NCI-H526 (cell line): ENCODE measurements around the gene PHF23.
A peak's percentile ranks its signal among the peaks of the same experiment; 100 is the strongest.

ENCODE experiments used
- DNase-seq, 2 experiments: peaks; one replicate each; lab custom pipeline; 2025; lab: John Stamatoyannopoulos, UW

PHF23 gene

DNA sequence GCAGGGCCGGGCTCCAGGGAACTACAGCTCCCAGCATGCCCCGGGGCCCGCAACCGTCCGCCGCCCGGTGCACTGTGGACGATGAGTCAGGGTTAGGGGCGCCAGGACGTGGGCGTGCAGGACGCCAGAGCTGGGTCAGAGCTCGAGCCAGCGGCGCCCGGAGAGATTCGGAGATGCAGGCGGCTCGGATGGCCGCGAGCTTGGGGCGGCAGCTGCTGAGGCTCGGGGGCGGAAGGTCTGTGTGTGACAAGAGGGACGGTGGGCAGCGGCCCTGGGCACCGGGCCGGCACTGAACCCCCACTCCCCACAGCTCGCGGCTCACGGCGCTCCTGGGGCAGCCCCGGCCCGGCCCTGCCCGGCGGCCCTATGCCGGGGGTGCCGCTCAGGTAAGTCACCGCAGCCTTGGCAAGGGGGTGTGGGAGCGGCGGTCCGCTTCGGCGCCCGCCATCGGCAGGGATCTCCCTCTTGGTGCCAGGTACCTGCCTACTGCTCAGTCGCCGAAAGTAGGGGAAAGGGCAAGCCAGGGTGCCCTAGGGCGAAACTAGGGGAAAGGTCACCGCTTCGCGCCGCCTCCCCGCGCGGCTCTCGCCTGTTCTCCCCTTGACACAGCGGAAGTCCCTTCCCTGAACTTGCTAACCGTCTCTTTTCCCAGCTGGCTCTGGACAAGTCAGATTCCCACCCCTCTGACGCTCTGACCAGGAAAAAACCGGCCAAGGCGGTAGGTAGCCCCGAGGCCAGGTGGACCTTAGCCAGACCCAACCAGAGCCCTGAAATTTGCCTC lies 19.3 kb downstream of the PHF23 start, which contains the start of the genes ACADVL and DLG4:
ACADVL (plus strand) TSS at position 127 of the 781 bp plus-strand sequence; CDS start at position 174, 47 bp downstream.
DLG4 (minus strand) TSS at position 25 of the 781 bp plus-strand sequence.
- peak in 1 of 2 experiments; percentile 80 for DNase-seq

DNA sequence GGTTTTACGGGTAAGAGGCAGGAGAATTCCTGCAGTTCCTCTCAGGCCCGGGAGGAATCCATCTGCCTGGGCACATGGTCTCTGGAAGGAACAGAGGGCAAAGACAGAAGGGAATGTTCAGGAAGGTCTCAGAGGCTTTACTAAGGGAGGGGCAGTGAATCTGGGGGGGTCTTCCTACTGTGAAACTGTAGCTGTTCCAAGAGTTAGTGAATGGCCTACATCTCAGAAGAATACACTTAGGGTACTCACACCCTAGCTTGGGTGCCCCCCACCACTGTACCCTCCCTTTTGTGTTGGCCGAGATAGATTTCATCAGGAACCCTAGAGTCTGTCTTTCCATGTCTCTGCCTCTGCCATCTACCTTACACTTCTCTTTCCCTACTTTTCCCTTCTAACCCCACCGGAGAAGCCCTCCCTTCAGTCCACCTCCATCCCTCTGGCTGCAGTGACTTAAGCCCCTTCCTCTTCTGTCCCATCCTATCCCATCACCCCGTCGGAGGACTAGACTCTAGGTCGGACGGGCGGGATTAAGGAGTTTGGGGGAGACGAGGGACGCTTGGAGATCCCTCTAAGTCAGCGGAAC lies 19.9 kb downstream of the PHF23 start:
- no peak for DNase-seq

DNA sequence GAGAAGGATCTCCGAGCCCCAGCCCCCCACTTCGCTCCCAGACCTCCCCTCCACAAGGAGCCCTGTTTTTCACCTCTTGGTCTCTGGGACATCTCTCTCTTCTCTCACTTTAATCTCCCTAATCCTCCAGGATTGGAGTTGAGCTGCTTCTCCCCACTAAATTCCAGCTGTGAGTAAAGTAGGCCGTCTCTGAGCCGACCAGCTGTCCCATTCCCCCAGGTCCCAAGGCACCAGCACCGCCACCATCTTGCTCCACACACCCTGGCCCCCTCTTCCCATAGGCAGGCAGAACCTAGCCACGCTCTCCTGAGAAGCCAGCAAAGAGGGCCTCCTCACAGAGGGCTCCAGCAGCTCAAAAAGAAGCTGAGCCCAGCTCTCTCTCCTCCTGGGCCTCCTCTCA lies 20.5 kb downstream of the PHF23 start:
- no peak for DNase-seq

DNA sequence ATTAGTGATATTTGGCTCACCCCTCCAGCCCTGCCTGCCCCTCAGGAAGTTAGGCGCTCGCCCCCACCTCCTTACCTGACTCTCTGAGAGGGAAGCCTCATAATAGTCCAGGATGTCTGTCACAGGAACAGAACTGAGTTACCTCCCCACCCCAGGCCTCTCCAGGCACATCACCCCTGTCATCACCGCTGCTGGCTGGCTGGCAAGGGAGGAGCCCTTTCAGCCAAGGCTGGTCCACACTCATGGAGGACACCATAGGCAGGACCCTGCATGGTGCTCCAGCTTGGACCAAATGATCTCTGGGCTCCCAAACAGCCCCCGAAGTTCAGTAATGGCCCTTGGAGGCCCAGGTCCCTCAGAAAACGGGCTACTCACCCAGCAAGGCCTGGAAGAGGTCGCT lies 21.1 kb downstream of the PHF23 start:
- no peak for DNase-seq

DNA sequence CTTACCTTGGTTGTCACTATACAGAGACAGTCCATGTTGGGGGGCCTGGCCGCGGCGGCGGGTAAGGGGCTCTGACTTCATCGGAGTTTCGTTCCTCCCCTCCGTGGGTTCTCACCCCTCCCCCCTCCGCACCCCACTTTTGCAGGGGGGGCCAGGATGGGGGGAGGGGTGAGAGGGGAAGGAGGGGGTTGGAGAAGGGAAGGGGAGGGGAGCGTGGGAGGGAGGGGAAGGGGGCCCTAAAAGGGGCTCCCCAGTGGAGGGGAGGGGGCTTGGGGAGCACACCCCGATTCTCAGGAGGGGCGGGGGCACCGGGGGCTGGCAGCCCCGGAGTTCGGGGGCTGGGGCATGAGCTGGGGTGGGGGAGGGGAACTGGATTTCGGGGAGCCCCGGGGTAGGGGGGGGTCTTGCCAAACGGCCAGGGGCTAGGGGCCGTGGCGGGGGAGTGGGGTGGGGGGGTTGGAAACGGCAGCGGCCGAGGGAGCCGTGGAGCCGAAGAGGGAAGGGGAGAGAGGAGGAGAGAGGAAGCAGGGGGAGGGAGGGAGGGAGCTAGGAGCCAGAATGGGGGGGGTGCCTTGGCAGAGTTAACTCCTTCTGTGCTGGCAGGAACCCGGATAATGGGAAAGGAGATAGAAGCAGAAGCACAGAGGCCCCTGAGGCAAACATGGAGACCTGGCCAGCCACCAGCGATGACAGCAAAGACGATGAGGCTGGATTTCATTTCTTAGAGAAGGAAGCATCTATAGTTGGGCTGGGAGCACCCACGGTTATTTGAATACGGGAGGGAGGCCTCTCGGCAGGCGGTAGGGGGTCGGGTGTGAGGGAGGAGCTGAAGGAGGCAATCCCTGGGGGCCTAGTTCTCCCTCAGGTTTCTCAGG lies 21.9 kb downstream of the PHF23 start:
- peak in 1 of 2 experiments; percentile 61 for DNase-seq

DNA sequence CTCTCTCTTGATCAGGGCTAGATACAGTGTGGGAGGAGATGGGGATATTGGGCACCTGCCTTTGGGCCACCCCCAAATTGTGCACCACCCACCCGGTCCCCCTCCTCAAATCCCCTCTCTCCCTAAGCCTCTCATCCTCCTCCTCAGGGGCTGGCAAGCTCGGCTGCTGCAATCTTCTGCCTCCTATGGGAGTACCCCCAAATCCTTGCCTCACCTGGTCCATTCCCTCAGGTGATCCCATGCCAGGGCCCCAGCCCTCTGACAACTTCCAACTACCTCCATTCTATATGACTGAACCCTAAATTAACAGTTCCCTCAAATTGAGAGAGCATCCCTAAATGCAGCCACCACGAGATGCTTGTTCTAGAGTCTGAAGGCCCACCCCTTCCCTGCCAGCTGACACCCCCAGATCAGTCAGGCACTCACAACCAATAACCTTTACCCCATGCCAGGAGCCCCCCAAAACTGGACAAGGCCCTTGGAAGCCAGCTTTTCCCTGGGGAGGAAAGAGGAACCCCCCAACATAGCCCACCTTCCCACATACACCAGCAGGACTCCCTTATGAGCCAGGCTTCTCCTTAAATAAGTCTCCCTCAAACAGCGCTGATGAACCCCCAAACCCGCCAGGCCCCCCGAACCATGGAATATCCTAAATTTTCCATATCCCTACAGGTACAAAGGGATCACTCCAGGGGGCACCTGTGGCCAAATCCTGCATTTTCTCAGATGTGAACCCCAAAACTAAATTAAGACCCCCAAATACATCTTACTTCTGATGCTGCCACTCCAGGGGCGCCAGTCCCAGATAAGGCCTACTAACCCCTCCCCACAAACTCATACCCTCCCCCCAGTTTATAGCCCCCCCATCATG lies 22.8 kb downstream of the PHF23 start:
- no peak for DNase-seq

DNA sequence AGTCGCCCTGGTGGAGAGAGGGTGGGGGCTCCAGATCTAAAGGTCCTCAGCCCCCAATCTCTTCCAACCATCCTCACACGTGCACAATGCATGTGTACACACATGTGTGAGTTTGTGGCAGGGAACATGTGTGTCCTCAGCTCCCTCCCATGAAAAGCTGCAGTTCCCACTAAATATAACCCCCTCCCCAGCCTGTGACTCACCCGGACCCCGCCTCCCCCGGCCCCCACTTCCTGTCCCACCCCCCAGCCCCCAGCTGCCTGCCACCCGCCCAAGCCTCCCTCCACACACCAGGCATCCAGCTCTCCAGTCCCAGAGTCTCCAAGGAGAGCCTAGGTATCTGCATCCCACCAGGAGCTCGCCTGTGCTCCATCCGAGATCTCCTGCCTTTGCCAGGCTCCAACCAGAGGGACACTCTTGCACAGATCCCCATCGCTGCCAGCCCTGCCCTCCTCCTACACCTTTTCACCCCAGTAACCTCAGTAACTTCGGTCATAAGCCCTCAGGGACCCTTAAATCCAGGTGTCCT lies 23.5 kb downstream of the PHF23 start:
- DNase-seq: no peak

DNA sequence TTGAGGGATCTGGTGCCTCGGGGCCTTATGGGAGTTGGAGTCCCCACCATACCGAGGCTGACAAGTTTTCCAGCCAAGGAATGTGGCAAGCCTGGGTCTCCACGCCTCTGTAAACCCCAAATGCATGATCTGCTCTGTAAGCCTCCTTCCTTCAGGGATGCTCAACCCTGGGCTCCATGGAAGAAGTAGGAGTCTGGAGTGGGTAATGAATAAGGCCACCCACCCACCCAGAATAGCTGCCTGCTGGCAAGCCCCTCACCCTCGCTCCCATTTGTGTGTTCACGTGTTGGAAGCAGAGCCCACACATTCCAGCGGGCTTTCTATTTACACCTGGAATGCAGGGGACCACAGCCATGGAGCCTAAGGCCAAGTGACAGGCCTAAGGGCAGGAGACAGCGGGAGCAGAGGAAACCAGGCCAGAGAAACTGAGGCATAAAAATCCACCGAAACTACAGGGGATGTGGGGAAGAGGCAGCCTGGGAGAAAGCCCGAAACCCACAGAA lies 24.1 kb downstream of the PHF23 start:
- no peak for DNase-seq

DNA sequence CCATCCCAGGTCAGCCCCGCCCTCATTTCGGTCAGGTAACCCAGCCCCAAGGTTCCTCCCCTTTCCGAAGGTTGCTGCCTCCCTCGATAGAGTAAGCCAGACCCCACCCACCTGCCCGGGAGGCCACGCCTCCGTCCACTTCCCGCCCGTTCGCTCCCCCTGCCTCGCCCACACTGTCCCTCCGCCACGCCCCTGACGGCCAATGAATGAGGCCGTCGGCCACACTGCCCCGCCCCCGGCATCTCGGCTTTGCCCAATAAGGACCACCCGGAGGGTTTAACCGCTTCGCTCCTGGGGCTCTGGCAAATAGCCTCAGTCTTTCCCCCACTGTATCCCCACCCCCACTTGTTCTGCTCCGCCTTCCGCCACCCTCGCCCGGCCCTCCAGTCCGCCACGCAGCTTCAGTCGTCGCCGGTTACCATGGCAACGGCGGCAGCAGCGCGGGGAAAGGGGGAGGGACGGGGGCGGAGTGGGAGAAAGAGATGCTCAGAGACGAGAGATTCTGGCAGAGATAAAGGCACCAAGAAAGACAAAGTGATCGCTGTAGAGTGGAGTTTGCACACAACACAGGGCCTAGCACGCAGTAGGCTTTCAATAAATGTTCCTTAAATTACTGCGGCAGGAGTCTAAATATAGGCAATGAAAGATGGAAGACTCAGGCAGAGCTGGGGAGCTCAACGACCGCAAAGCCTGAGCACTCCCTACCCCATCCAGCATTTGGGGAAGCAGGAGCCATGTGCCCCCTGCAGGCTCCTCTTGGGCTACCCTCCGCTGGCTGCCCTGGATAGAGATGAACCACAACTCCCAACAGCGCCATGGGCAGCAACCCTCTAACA lies 24.7 kb downstream of the PHF23 start:
- DNase-seq: peak; percentile 92 to 98

DNA sequence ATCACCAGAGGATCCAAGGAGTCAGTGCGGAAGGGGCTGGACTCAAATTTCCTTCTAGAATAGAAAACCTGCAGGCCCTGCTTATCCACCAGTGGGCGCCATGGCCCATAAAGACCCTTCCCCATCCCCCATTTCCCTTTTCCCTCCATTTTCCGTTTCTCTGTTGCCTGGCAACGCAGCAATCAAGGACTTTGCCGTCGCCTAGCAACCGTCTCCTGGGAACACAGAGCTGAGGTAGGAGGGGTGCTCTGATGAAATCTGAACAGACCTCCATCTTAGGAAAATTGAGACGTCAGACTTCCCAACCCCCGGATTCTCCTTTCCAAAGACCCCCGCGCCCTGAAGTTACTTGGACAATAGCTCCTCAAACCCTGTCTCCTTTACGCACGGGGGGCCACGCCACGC lies 25.4 kb downstream of the PHF23 start:
- peak; percentile 87 to 91 for DNase-seq

DNA sequence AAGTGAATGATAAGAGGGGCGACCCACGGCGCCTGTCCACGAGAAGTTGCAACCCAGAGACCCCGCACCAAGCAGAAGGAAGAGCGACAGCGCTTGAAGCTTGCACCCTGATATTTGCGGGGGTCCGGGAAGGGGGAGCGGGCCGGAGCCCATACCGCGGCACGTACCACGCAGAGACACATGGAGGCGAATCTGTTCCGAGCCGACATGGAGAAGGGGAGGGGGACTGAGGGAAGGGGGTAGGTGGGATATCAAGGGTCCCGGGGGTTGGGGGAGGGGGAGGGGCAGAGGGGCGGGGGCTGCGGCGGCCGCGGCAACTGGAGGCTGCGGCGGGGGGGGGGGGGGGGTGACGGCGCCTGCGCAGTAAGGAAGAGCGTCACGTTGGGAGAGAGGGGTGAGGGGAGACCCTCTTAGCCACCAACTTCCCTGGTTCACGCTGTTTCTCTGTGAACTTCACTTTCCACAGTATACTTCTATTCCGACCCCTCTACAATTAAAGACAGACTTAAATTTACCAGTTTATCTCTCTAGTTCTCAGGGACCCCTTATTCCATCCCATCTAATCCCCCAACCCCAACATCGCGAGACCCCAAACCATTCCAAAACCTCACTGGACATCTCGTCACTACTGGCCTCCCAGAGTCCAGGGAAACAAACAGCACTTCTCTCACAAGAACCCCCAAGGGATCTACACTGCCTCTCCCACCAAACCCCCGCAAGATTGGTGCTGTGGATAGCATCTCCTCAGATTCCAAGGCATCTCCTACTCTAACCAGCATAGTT lies 27.6 kb downstream of the PHF23 start:
- DNase-seq: no peak

DNA sequence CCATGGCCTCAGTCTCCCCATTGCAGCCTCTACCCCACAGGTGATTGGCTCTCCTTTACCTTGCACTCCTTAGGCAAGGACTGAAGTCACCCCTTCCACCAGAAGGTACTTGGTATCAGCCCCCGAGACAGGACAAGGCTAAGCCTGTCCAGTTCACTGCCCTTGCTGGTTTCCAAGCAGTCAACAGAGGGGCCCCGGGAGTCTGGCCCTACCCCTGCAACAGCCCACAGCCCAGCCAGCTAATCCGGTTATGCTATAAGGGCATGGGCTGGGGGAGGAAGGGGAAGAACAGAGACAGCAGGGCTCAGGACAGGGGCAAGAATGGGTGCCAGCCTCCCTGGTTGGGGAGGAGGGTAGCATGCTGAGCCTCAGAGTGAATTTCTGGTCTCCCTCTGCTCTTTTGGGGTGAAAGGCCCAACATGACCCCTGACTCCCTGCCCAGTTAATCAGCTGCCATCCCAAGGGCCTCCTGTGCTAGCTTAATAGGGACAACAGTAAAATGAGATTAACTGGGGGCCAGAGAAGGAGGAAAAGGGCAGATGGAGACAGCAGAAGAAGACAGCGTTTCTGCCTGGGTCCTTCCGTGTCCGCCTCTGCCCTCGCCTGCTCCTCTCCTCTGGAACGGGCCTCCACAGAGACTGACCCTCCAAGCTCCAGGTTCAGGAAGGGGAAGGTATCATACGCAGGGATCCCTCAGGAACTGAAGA lies 30.4 kb downstream of the PHF23 start:
- DNase-seq: no peak

DNA sequence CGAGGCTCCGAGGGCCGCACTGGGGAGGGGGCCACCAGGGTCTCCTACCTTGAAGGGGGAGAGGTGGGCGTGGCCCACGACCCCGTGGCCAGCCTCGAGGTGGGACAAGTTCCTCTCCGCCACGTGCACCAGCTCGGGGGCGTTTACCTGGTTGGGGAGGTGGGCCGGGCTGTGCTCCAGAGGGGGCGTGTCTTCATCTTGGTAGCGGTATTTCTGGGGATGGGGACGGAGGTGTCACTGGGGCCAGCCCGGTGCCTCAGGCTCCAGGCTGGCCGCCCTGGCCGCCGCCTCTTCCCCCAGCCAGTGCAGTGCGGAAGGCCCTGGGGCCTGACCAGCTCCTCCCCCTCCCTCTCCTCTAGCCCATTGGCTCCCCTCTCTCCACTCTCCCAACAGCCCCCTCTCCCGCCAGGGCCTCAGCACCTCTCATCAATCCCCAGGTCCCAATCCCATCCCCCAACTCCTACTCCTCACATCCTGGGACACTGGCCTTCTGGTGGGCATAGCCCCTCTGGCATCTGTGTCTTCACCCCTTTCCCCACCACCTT lies 31.2 kb downstream of the PHF23 start:
- DNase-seq: no peak

DNA sequence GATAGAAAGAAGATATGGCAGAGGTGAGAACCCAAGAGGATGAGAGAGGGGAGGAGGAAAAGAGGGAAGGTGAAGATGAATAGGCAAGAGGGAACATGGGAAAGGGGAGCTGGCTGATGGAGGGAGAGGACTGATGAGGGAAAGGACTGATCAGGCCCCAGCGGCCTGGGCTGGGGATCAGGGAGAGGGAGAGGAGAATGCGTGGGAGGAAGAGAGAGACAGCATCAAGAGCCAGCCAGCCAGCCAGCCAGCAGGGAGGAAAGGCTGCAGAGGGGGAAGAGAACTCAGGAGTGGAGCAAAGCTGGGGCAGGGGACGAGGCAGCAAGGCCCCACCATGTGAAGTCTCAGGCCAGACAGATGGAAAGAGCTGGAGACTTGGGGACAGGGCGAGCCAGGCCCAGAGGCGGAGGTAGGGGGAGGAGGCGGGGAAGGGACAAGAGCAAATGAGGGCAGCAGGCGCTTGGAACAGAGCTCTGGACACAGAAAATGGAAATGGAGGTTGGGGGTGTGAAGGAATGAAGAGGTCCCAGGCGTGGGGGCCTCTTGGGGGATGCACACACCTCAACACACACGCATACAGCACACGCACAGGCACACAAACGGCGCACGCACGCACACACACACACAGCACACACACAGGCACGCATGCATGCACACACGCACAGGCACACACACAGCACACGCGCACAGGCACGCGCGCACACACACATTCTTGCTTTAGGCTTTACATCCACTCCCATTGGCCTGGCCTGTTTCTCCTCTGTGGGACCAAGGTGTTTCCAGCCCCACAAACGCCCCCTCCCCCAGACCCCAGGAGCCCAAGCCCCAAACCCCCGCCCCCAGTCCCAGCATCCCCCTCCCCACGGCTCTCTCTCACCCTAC lies 31.9 kb downstream of the PHF23 start:
- DNase-seq: no peak

DNA sequence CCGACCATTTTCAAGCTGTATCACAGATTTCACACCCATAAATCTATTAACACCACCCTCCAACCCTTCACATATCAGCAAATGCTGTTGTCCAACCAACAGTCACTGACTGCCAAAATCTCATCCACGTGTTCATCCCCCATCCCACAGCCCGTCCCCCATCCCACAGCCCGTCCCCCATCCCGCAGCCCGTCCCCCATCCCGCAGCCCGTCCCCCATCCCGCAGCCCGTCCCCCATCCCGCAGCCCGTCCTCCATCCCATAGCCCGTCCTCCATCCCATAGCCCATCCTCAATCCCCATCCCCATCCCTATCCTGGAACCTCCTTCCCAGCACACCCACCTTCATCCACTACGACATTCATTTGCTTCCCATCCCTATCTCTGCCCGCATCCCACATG lies 33.7 kb downstream of the PHF23 start:
- DNase-seq: no peak

DNA sequence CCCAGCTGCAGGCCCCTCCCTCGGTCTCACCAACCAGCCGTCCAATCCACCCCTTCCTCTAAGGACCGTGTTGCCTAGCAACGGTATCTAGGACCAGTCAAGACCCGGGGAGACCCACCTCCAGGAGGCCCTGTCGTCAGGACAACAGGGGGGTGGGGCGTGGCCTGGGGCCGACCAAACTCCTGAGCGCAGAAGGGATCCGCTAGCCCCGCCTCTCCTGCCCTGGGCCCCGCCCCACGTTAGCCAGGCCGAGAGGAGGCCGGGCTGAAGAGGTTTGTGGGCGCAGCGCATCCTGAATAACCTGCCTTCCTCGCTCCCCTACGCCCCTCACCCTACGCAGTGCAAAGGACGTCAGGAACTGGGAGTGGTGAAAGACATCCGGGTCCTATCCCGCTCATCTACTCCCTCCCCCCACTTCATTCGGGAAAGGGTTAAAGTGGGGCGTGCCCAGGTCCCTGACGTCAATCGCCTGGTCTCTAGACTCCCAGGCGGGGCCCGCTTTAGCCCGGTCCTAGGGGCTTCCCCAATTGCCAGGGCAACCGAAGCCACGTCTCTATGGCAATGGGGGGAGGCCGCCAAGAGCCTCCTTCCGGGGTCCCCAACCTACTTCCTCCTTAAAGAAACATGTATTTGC lies 34.3 kb downstream of the PHF23 start:
- peak; percentile 61 to 73 for DNase-seq

DNA sequence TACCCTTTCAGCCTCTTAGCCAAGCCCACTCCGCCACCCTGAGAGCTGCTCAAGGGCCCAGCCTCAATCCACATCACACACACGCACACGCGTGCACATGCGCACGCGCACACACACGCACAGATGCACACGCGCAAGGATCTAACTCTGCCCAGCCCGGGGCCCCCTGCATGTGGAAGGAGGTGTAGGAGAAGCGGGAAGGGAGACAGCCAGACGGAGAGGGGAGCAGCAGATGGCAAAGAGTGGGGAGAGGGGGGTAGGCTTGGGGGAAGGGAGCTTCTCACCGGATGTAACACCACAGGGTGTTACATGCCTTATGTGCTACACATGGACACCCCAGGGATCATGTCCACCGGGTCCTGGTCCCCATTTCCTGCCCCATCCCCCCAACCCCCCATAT lies 34.9 kb downstream of the PHF23 start:
- DNase-seq: no peak
